MCF 10A (cell line): ENCODE results near the gene SYNE3. TPM values are rescaled to one million over a fixed set of nuclear protein-coding genes. Genes with fewer than 3 reads are reported as not detected.

Source experiments
- BruUV-seq: library from RNA; stranded (reverse); fragments of 400-500 nt; replicated peaks from 2 replicates; lab custom pipeline; 2021; lab: Mats Ljungman, UMichigan
- CTCF ChIA-PET: fragments of 300-600 bp; sonication (Branson Sonifier 250); formaldehyde crosslinking; extraction: SDS; loops from one replicate; lab custom pipeline; 2021; ENCODE audit warnings: antibody characterized with exemption, inconsistent platforms; lab: Yijun Ruan, JAX
- POLR2A ChIA-PET: fragments of 300-600, 350-650 bp; sonication (Branson Sonifier 250); formaldehyde crosslinking; extraction: SDS; loops from one replicate; lab custom pipeline; 2020; ENCODE audit warnings: antibody characterized with exemption, inconsistent platforms; lab: Yijun Ruan, JAX
- DNase-seq: peaks from one replicate; pipeline ENCODE4 v3.0.0-alpha.2; 2018; ENCODE audit not compliant: unreplicated experiment
- H3K27ac Mint-ChIP-seq: one replicate; pipeline ENCODE4 v1.8.0; 2022; ENCODE audit warnings: mild to moderate bottlenecking, low read depth, mixed read lengths; ENCODE audit not compliant: unreplicated experiment
- H3K27me3 Mint-ChIP-seq: one replicate; pipeline ENCODE4 v1.8.0; 2022; ENCODE audit warnings: mixed read lengths; ENCODE audit not compliant: insufficient read depth, unreplicated experiment
- H3K36me3 Mint-ChIP-seq: one replicate; pipeline ENCODE4 v1.8.0; 2022; ENCODE audit warnings: mild to moderate bottlenecking, moderate library complexity, mixed read lengths; ENCODE audit not compliant: insufficient read depth, unreplicated experiment
- H3K4me1 Mint-ChIP-seq: one replicate; pipeline ENCODE4 v1.8.0; 2022; ENCODE audit warnings: mixed read lengths; ENCODE audit not compliant: insufficient read depth, unreplicated experiment
- H3K4me3 Mint-ChIP-seq: one replicate; pipeline ENCODE4 v1.8.0; 2022; ENCODE audit warnings: mild to moderate bottlenecking, moderate library complexity, mixed read lengths; ENCODE audit not compliant: unreplicated experiment
- H3K9me3 Mint-ChIP-seq: one replicate; pipeline ENCODE4 v1.8.0; 2022; ENCODE audit warnings: mixed read lengths; ENCODE audit not compliant: unreplicated experiment
- intact Hi-C: fragments of 100-400 bp; cut with micrococcal nuclease; formaldehyde crosslinking; loops from 2 replicates; pipeline ENCODE4 v1.14.1; 2022
- total RNA-seq: library from RNA; stranded (reverse); gene quantifications from 2 replicates; pipeline ENCODE4 v1.2.3, GENCODE V29; 2022
- TF ChIP-seq, protein P1 (sequence below): fragments of 200-600 bp; IDR thresholded peaks from one replicate; pipeline ENCODE4 v1.8.0; 2022; ENCODE audit warnings: antibody characterized with exemption, mild to moderate bottlenecking; ENCODE audit not compliant: unreplicated experiment

SYNE3 gene
- total RNA-seq, 1 experiment from 2014 or later: 9.5 TPM

DNA sequence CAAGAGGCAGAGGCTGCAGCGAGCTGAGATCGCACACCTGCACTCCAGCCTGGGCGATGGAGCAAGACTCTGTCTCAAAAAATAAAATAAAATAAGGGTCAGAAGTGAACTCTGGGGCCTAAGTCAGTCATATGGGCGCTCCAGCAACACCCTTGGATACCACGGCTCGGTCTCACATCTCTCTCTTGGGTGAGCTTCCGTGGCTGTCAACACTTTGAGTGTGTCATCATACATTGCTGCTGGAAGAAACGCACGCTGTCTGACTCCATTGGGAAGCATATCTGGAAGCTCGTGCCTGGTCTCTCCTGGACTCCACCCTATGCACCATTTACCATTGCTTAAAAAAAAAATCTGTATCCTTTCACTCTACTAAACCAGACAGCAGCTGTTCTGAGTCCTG lies 38.6 kb upstream of the SYNE3 start:
- no peaks in the 10 kb centered on the region for H3K9me3 Mint-ChIP-seq
- no peaks in the 10 kb centered on the region for H3K36me3 Mint-ChIP-seq
- H3K4me1 Mint-ChIP-seq: no peaks in the 10 kb centered on the region
- H3K4me3 Mint-ChIP-seq: no peak overlapping the region
- intact Hi-C loops: no loop called here
- no peak overlapping the region for H3K27ac Mint-ChIP-seq
- POLR2A ChIA-PET: no interaction called here
- BruUV-seq: no TSS peak
- no peak for DNase-seq
- CTCF ChIA-PET: interaction anchor here (0.5 to 0.6 kb wide), 3 partner anchors 100 to 1846 kb away, joined by 3 to 4 read pairs (median 3); no protein-coding TSS in a partner anchor
- H3K27me3 Mint-ChIP-seq: no peaks in the 10 kb centered on the region
- TF ChIP-seq, protein P1, sequence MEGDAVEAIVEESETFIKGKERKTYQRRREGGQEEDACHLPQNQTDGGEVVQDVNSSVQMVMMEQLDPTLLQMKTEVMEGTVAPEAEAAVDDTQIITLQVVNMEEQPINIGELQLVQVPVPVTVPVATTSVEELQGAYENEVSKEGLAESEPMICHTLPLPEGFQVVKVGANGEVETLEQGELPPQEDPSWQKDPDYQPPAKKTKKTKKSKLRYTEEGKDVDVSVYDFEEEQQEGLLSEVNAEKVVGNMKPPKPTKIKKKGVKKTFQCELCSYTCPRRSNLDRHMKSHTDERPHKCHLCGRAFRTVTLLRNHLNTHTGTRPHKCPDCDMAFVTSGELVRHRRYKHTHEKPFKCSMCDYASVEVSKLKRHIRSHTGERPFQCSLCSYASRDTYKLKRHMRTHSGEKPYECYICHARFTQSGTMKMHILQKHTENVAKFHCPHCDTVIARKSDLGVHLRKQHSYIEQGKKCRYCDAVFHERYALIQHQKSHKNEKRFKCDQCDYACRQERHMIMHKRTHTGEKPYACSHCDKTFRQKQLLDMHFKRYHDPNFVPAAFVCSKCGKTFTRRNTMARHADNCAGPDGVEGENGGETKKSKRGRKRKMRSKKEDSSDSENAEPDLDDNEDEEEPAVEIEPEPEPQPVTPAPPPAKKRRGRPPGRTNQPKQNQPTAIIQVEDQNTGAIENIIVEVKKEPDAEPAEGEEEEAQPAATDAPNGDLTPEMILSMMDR: no peak

DNA sequence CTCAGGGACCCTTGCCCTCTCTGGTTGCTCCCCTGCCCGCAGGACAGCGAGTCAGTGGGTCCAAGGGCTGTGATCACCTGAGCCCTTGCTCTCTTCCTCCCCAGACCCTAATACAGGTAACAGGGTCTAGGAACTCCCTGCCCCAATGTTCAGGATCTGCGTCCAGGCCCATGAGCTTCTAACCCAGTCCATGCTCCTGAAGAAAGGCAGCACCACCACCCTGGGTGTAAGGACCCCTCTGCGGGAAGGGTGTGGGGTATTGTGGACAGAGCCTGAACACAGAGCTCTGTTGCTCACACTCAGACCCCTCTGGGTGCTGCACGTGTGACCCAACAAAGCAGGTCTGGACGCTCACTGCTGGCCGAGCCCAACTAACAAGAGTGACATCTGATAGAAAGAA lies 36.7 kb upstream of the SYNE3 start:
- no peak for DNase-seq
- no peaks in the 10 kb centered on the region for H3K9me3 Mint-ChIP-seq
- H3K27me3 Mint-ChIP-seq: no peaks in the 10 kb centered on the region
- no peak overlapping the region for H3K4me3 Mint-ChIP-seq
- no peaks in the 10 kb centered on the region for H3K36me3 Mint-ChIP-seq
- H3K4me1 Mint-ChIP-seq: peaks cover under 1% of the 10 kb centered on the region
- no peak overlapping the region for H3K27ac Mint-ChIP-seq
- BruUV-seq: no TSS peak
- ChIA-PET CTCF (no interaction called here), POLR2A (interaction anchor here (0.5 kb wide), 1 partner anchor 33 kb away, joined by 3 read pairs; no protein-coding TSS in a partner anchor)
- intact Hi-C loops: no loop called here
- TF ChIP-seq, protein P1: no peak

DNA sequence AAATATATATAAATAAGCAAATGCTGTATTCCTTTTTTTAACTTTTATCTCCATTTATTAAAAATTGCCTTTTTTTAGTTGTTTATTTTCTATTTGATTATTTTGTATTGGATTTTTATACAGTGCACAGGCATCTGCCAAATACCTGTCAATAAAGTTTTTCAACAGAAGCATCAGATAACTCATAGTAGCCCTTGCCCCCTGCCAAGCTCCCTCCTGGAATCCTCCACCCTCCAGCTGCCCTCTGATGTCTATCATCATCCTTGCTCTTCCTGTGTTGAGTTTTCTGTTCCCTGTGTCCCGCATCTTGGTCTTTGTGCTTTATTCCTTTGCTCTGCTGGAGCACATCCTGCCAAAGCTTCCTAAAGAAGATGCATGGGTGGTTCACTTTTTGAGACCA lies 35.0 kb upstream of the SYNE3 start:
- H3K36me3 Mint-ChIP-seq: no peaks in the 10 kb centered on the region
- TF ChIP-seq, protein P1: no peak
- CTCF ChIA-PET: interaction anchor here (1.4 kb wide), 1 partner anchor 8 kb away, joined by 4 read pairs; no protein-coding TSS in a partner anchor
- intact Hi-C loops: no loop called here
- no peak overlapping the region for H3K27ac Mint-ChIP-seq
- no TSS peak for BruUV-seq
- POLR2A ChIA-PET: no interaction called here
- no peak overlapping the region for H3K4me3 Mint-ChIP-seq
- DNase-seq: no peak
- no peaks in the 10 kb centered on the region for H3K9me3 Mint-ChIP-seq
- H3K27me3 Mint-ChIP-seq: no peaks in the 10 kb centered on the region
- H3K4me1 Mint-ChIP-seq: peaks cover 11% of the 10 kb centered on the region

- Mint-ChIP-seq H3K27me3 (no peaks in the 10 kb centered on the region), H3K4me1 (peaks cover 11% of the 10 kb centered on the region), H3K36me3 (no peaks in the 10 kb centered on the region), H3K27ac (no peak overlapping the region), H3K4me3 (no peak overlapping the region), H3K9me3 (no peaks in the 10 kb centered on the region)
- TF ChIP-seq, protein P1: no peak
- intact Hi-C loops: no loop called here
- ChIA-PET CTCF (interaction anchor here (0.5 to 2.5 kb wide), 4 partner anchors 10 to 655 kb away, joined by 3 to 15 read pairs (median 4); partner anchors contain the start of gene BDKRB2), POLR2A (interaction anchor here (0.7 to 3.2 kb wide), 2 partner anchors 14 to 308 kb away, joined by 3 to 18 read pairs; partner anchors contain the start of gene GLRX5)
- no TSS peak for BruUV-seq
- DNase-seq: no peak
These were observed 33.5 kb upstream of the SYNE3 start for GRCh38 chr14:95549656-95550585.
